ENCODE results near the gene B3GALT6. TPM values are rescaled to one million over a fixed set of nuclear protein-coding genes. Genes with fewer than 3 reads are reported as not detected.

The B3GALT6 gene
- total and polyA plus RNA-seq, 8 donors = 1.8 to 13.8 (median 7.5) TPM; not detected in 1

- TF ChIP-seq EP300 (IDR thresholded peaks at IDR 0.05) = no peak
- no peak for TF ChIP-seq POLR2AphosphoS5 (IDR thresholded peaks at IDR 0.05)
- TF ChIP-seq CTCF (IDR thresholded peaks at IDR 0.05) = no peak
- no peak for TF ChIP-seq POLR2A (IDR thresholded peaks at IDR 0.05)
- Histone ChIP-seq H3K4me1 (no peaks in the 10 kb centered on the region), H3K27ac (no peak overlapping the region), H3K9me3 (no peaks in the 10 kb centered on the region), H3K4me3 (no peak overlapping the region), H3K27me3 (peaks cover 0 to 42% (median 0%) of the 10 kb centered on the region in 3 donors), H3K36me3 (no peaks in the 10 kb centered on the region)
- WGBS, 5 donors = 85 to 92% (median 90%) methylated on average over 22 to 32 of the region's 33 CpGs
- peak in 1 of 2 donors; percentile 2 for DNase-seq
- intact Hi-C loops (cut with DNase I; ENCODE audit: low total_unique reads) = no loop called here
Measured at GRCh38 chr1:1183833-1184775, 47.9 kb upstream of the B3GALT6 start.

GRCh38 chr1:1185101-1185765 lies 46.8 kb upstream of the B3GALT6 start:
- no peaks in the 10 kb centered on the region for H3K9me3 ChIP-seq
- H3K36me3 ChIP-seq = no peaks in the 10 kb centered on the region
- no peaks in the 10 kb centered on the region for H3K4me1 ChIP-seq
- no peak for TF ChIP-seq CTCF (IDR thresholded peaks at IDR 0.05)
- TF ChIP-seq POLR2AphosphoS5 (IDR thresholded peaks at IDR 0.05) = no peak
- no peak for TF ChIP-seq EP300 (IDR thresholded peaks at IDR 0.05)
- no peak for TF ChIP-seq POLR2A (IDR thresholded peaks at IDR 0.05)
- DNase-seq = peak in 1 of 2 donors; percentile 2
- H3K4me3 ChIP-seq = no peak overlapping the region
- peaks cover 0 to 31% (median 0%) of the 10 kb centered on the region in 3 donors for H3K27me3 ChIP-seq
- WGBS, 5 donors = 85 to 92% (median 90%) methylated on average over 26 to 31 of the region's 31 CpGs
- intact Hi-C loops (cut with DNase I; ENCODE audit: low total_unique reads) = no loop called here
- H3K27ac ChIP-seq = no peak overlapping the region

- Histone ChIP-seq H3K36me3 (no peaks in the 10 kb centered on the region), H3K27ac (no peak overlapping the region), H3K4me3 (no peak overlapping the region), H3K9me3 (peaks cover 0 to 7% (median 0%) of the 10 kb centered on the region in 4 donors), H3K27me3 (peaks cover 0 to 4% (median 0%) of the 10 kb centered on the region in 3 donors), H3K4me1 (no peaks in the 10 kb centered on the region)
- no peak for TF ChIP-seq CTCF (IDR thresholded peaks at IDR 0.05)
- TF ChIP-seq EP300 (IDR thresholded peaks at IDR 0.05) = no peak
- no peak for TF ChIP-seq POLR2A (IDR thresholded peaks at IDR 0.05)
- TF ChIP-seq POLR2AphosphoS5 (IDR thresholded peaks at IDR 0.05) = no peak
- intact Hi-C loops (cut with DNase I; ENCODE audit: low total_unique reads) = no loop called here
- DNase-seq = no peak
Measured at GRCh38 chr1:1187938-1188337, 44.1 kb upstream of the B3GALT6 start.

GRCh38 chr1:1189111-1189510 lies 42.9 kb upstream of the B3GALT6 start:
- intact Hi-C loops (cut with DNase I; ENCODE audit: low total_unique reads) = no loop called here

More at GRCh38 chr1:1189111-1189510, 42.9 kb upstream of the B3GALT6 start:
- H3K4me1 ChIP-seq = no peaks in the 10 kb centered on the region
- H3K36me3 ChIP-seq = no peaks in the 10 kb centered on the region
- peaks cover 0 to 8% (median 0%) of the 10 kb centered on the region in 4 donors for H3K9me3 ChIP-seq
- no peak for DNase-seq
- TF ChIP-seq POLR2AphosphoS5 (IDR thresholded peaks at IDR 0.05) (no peak), POLR2A (IDR thresholded peaks at IDR 0.05) (no peak), CTCF (IDR thresholded peaks at IDR 0.05) (no peak), EP300 (IDR thresholded peaks at IDR 0.05) (no peak)
- no peak overlapping the region for H3K27ac ChIP-seq
- WGBS, 5 donors = 69 to 87% (median 76%) methylated on average over 5 of the region's 5 CpGs
- no peaks in the 10 kb centered on the region for H3K27me3 ChIP-seq
- H3K4me3 ChIP-seq = no peak overlapping the region

Data from stomach (tissue), 9 donors.